Measurements from ENCODE around the gene CARD8.

The CARD8 gene

DNA sequence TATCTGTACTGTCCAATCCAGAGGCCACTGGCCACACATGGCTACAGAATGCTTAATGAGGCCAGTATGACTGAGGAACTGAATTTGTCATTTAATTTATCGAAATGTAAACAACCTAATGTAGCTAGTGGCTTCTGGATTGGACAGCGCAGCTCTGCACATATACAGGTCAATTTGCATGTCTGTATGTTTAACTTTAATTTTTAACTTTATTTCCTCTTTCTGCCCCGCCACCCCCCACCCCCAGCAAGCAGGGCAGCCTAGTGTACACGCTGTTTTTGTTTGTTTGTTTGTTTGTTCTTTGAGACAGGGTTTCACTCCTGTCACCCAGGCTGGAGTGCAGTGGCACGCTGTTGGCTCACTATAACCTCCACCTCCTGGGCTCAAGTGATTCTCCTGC is 69.7 kb downstream of the CARD8 start:
- H3K4me3 ChIP-seq (ENCODE audit: low read depth, low read length) = no peak overlapping the region
- TF ChIP-seq CTCF (IDR thresholded peaks at IDR 0.05; ENCODE audit: control insufficient read depth, extremely low read depth, insufficient read depth) = no peak

DNA sequence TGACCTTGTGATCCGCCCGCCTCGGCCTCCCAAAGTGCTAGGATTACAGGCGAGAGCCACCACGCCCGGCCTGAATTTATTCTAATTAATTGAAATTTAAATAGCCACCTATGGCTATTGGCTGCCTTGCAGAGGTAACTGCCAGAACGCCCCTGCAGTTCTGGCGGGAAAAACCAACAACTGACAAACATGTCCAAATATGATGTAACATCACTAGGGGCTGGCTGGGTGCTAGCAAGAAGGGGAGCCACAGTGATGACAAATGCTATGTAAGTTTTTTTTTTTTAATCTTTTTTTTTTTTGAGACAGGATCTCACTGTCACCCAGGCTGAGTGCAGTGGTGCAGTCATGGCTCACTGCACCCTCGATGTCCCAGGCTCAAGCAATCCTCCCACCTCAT is 72.4 kb downstream of the CARD8 start:
- H3K4me3 ChIP-seq (ENCODE audit: low read depth, low read length) = no peak overlapping the region
- TF ChIP-seq CTCF (IDR thresholded peaks at IDR 0.05; ENCODE audit: control insufficient read depth, extremely low read depth, insufficient read depth) = no peak
- DNase-seq (ENCODE audit: low read depth) = no peak

More for the DNA sequence above, 69.7 kb downstream of the CARD8 start:
- no peak for DNase-seq (ENCODE audit: low read depth)

GRCh38 chr19:48182434-48182833 is 73.3 kb downstream of the CARD8 start:
- TF ChIP-seq CTCF (IDR thresholded peaks at IDR 0.05; ENCODE audit: control insufficient read depth, extremely low read depth, insufficient read depth) = no peak
- H3K4me3 ChIP-seq (ENCODE audit: low read depth, low read length) = no peak overlapping the region
- DNase-seq (ENCODE audit: low read depth) = no peak

DNA sequence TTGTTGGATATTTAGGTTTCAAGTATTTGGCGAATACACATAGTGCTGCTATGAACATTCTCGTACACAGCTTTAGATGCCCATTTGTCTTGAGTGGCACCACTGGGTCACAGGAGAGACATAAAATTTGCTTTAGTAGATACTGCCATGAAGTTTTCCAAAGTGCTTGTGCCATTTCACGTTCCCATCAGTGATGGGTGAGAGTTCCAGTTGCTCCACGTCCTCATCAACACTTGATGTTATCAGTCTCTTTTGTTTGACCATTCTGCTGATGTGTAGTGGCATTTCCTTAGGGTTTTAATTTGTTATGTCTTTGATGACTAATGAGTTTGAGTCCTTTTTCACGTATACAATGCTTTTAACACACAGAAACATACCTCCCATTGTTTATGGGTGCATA is 74.2 kb downstream of the CARD8 start:
- no peak overlapping the region for H3K4me3 ChIP-seq (ENCODE audit: low read depth, low read length)
- no peak for TF ChIP-seq CTCF (IDR thresholded peaks at IDR 0.05; ENCODE audit: control insufficient read depth, extremely low read depth, insufficient read depth)
- DNase-seq (ENCODE audit: low read depth) = no peak

GRCh38 chr19:48176226-48176625 is 79.5 kb downstream of the CARD8 start:
- no peak overlapping the region for H3K4me3 ChIP-seq (ENCODE audit: low read depth, low read length)
- no peak for DNase-seq (ENCODE audit: low read depth)
- TF ChIP-seq CTCF (IDR thresholded peaks at IDR 0.05; ENCODE audit: control insufficient read depth, extremely low read depth, insufficient read depth) = no peak

DNA sequence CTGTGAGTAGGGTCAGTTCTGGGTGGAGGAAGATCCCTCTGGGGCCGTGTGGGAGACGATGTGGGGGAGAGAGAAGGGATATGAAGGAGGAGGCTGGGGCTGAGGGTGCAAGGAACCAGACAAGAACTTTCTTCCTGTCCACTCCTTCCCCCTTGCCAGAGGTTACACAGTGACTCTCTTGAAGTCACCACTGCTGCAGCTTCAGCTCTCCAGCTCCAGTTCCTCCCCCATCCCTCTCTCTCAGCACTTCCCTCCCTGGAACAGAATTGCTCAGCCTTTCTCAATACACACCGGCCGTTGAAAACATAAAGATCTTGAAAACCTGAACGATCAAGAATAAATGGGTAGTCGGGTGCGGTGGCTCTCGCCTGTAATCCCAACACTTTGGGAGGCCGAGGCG is 80.1 kb downstream of the CARD8 start:
- DNase-seq (ENCODE audit: low read depth) = no peak
- no peak for TF ChIP-seq CTCF (IDR thresholded peaks at IDR 0.05; ENCODE audit: control insufficient read depth, extremely low read depth, insufficient read depth)

DNA sequence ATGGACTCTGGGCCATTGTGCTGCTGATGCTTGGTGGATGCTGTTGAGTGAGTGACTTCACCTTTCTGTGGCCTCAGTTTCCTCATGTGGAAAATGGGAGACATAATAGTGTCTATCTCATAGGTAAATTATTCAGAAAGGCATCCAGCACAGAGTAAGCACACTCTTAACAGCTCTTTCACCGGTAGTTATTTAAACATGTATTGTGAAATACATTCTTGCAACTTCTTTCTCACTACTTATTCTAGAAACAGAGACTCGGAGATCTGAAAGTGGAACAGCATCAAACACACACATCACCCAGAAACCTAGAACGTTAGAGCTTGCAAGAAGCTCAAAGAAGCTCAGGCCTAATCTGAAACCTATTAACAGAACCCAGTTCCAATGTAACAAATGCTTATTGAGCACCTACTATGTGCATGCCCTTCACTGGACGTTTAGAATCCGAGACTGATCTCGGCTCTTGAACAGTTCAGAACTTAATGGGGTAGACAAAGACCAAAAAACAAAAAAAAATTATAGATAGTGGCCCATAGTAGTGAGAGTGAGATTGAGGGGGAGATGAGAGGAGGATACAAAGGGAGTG is 81.2 kb downstream of the CARD8 start:
- TF ChIP-seq CTCF (IDR thresholded peaks at IDR 0.05; ENCODE audit: control insufficient read depth, extremely low read depth, insufficient read depth) = no peak
- H3K4me3 ChIP-seq (ENCODE audit: low read depth, low read length) = no peak overlapping the region
- no peak for DNase-seq (ENCODE audit: low read depth)

More for the DNA sequence above, 80.1 kb downstream of the CARD8 start:
- no peak overlapping the region for H3K4me3 ChIP-seq (ENCODE audit: low read depth, low read length)
